Hepatocyte (in vitro differentiated cells): ENCODE data around the gene HNRNPA0.

Source experiments
- EZH2 ChIP-seq: fragments of 200-600 bp; sonication (generic); IDR thresholded peaks from 2 replicates; pipeline ENCODE4 v1.6.1; 2016; ENCODE audit warnings: antibody characterized with exemption, mild to moderate bottlenecking, borderline replicate concordance
- EZH2phosphoT487 ChIP-seq: fragments of 200-600 bp; sonication (generic); IDR thresholded peaks from one replicate; pipeline ENCODE4 v1.6.1; 2018; ENCODE audit warnings: antibody characterized with exemption, mild to moderate bottlenecking, low read depth, moderate library complexity; ENCODE audit not compliant: unreplicated experiment, severe bottlenecking
- TF ChIP-seq, protein P1 (sequence below): fragments of 200-600 bp; sonication (generic); IDR thresholded peaks from 2 replicates; pipeline ENCODE4 v1.5.1; 2016; ENCODE audit warnings: antibody characterized with exemption, mild to moderate bottlenecking; ENCODE audit not compliant: poor library complexity

DNA sequence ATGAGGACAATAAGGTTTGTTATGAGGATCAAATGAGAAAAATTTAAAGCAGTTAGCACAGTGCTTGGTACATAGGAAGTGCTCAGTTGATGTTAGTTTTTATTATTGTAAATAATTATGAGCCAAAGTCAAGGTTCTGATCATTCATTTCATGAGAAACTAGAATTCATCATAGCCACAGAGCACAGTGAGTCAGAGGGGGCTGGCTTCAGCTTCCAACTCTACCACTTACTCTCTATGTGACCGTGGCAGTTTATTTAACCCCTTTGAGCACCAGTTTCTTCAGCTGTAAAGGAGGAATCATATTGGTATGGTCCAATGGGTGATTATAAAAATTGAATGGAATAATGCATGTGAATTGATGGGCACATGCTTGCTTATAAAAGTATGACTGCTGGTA is 57.7 kb downstream of the HNRNPA0 start:
- no peak for TF ChIP-seq EZH2
- TF ChIP-seq, protein P1, sequence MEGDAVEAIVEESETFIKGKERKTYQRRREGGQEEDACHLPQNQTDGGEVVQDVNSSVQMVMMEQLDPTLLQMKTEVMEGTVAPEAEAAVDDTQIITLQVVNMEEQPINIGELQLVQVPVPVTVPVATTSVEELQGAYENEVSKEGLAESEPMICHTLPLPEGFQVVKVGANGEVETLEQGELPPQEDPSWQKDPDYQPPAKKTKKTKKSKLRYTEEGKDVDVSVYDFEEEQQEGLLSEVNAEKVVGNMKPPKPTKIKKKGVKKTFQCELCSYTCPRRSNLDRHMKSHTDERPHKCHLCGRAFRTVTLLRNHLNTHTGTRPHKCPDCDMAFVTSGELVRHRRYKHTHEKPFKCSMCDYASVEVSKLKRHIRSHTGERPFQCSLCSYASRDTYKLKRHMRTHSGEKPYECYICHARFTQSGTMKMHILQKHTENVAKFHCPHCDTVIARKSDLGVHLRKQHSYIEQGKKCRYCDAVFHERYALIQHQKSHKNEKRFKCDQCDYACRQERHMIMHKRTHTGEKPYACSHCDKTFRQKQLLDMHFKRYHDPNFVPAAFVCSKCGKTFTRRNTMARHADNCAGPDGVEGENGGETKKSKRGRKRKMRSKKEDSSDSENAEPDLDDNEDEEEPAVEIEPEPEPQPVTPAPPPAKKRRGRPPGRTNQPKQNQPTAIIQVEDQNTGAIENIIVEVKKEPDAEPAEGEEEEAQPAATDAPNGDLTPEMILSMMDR: no peak
- TF ChIP-seq EZH2phosphoT487: no peak
